ENCODE results near the gene SLC5A2.

The SLC5A2 gene

DNA sequence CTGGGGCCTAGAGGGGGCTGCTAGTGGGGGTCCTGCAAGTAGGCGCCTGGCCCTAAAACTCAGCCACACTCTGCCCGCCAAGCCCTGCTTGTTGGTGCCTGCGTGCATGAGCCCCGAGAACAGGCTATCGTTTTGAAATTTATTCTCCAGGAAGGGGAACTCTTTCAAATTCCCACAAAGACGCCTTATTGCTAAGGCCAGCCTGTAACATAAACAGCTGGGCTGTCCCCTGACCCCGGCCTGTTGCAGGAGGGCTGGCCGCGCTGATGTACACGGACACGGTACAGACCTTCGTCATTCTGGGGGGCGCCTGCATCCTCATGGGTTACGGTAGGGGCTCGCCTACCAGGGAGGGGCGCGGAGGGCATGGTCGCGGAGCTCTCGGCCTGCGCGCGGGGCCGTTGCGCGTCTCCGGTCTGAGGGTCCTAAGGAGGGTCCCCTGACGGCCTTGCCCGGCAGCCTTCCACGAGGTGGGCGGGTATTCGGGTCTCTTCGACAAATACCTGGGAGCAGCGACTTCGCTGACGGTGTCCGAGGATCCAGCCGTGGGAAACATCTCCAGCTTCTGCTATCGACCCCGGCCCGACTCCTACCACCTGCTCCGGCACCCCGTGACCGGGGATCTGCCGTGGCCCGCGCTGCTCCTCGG, 4.3 kb downstream of the SLC5A2 start:
- Histone ChIP-seq H3K27ac (ENCODE audit: extremely low read depth, low read depth, low read length) (no peak overlapping the region), H3K4me3 (ENCODE audit: low read depth, low read length) (peak overlapping the region; percentile 41), H3K9me3 (ENCODE audit: control insufficient read depth, insufficient read depth, low read depth, low read length) (no peaks in the 10 kb centered on the region), H3K4me1 (ENCODE audit: control insufficient read depth, insufficient read depth, low read length) (no peaks in the 10 kb centered on the region; the same call in 1 of the 2 replicates), H3K36me3 (ENCODE audit: control insufficient read depth in 2 of 2, insufficient read depth in 1 of 2, low read length in 2 of 2) (peaks cover 0 to 22% of the 10 kb centered on the region in 2 experiments; a peak in 1 of 3 replicates)
- ChIA-PET POLR2A (no interaction called here), CTCF (interaction anchor here (0.6 kb wide), 1 partner anchor 206 kb away, joined by 3 read pairs; no protein-coding TSS in a partner anchor)
- TF ChIP-seq ZNF623 (tag by site-specific recombination; IDR thresholded peaks at IDR 0.05) (no peak), ZNF596 (tag by site-specific recombination; IDR thresholded peaks at IDR 0.05) (no peak)
- TF ChIP-seq, protein P1, sequence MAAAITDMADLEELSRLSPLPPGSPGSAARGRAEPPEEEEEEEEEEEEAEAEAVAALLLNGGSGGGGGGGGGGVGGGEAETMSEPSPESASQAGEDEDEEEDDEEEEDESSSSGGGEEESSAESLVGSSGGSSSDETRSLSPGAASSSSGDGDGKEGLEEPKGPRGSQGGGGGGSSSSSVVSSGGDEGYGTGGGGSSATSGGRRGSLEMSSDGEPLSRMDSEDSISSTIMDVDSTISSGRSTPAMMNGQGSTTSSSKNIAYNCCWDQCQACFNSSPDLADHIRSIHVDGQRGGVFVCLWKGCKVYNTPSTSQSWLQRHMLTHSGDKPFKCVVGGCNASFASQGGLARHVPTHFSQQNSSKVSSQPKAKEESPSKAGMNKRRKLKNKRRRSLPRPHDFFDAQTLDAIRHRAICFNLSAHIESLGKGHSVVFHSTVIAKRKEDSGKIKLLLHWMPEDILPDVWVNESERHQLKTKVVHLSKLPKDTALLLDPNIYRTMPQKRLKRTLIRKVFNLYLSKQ (tag by site-specific recombination; IDR thresholded peaks at IDR 0.05; ENCODE audit: borderline replicate concordance), result no peak

DNA sequence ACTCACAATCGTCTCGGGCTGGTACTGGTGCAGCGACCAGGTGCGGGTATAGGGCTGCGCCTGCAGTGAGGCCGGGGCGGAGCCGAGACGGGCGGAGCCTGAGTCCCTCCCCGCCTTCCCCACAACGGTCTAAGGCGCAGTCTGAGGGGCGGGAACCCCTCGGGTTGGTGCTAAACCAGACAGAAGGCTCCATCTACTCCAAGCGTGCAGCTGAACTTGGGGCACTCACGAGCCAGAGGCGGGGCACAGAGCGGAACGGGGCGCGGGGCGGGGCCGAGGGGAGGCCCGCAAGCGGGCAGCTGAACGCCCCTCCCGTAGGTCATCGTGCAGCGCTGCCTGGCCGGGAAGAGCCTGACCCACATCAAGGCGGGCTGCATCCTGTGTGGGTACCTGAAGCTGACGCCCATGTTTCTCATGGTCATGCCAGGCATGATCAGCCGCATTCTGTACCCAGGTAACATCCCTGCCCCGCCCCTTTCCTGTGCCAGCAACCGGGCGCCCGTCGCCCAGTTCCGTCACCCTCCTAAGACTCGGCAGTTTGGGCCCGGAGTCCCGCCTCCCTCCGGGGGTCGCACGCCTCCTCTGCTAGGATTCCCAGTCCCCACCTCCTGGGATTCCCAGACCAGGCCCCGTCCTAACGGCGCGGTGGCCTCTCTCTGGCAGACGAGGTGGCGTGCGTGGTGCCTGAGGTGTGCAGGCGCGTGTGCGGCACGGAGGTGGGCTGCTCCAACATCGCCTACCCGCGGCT, 5.0 kb downstream of the SLC5A2 start:
- TF ChIP-seq KLF1 (tag by site-specific recombination; IDR thresholded peaks at IDR 0.05) (peak; percentile 40), TCF7L2 (IDR thresholded peaks at IDR 0.05; ENCODE audit: borderline replicate concordance, low read depth, low read length) (no peak), KLF8 (tag by site-specific recombination; IDR thresholded peaks at IDR 0.05) (peak; percentile 34; the same call in 1 of the 2 replicates)
- TF ChIP-seq, protein P1 (tag by site-specific recombination; IDR thresholded peaks at IDR 0.05; ENCODE audit: borderline replicate concordance), result no peak
- Histone ChIP-seq H3K9me3 (ENCODE audit: control insufficient read depth, insufficient read depth, low read depth, low read length) (no peaks in the 10 kb centered on the region), H3K4me3 (ENCODE audit: low read depth, low read length) (peak overlapping the region; percentile 41), H3K36me3 (ENCODE audit: control insufficient read depth in 2 of 2, insufficient read depth in 1 of 2, low read length in 2 of 2) (peaks cover 0 to 29% of the 10 kb centered on the region in 2 experiments; a peak in 1 of 3 replicates), H3K4me1 (ENCODE audit: control insufficient read depth, insufficient read depth, low read length) (no peaks in the 10 kb centered on the region; the same call in 1 of the 2 replicates), H3K27ac (ENCODE audit: extremely low read depth, low read depth, low read length) (no peak overlapping the region)
- ChIA-PET CTCF (interaction anchor here (1.9 kb wide), 1 partner anchor 27 kb away, joined by 4 read pairs; no protein-coding TSS in a partner anchor), POLR2A (interaction anchor here (1.6 kb wide), 1 partner anchor 9 kb away, joined by 4 read pairs; no protein-coding TSS in a partner anchor)

DNA sequence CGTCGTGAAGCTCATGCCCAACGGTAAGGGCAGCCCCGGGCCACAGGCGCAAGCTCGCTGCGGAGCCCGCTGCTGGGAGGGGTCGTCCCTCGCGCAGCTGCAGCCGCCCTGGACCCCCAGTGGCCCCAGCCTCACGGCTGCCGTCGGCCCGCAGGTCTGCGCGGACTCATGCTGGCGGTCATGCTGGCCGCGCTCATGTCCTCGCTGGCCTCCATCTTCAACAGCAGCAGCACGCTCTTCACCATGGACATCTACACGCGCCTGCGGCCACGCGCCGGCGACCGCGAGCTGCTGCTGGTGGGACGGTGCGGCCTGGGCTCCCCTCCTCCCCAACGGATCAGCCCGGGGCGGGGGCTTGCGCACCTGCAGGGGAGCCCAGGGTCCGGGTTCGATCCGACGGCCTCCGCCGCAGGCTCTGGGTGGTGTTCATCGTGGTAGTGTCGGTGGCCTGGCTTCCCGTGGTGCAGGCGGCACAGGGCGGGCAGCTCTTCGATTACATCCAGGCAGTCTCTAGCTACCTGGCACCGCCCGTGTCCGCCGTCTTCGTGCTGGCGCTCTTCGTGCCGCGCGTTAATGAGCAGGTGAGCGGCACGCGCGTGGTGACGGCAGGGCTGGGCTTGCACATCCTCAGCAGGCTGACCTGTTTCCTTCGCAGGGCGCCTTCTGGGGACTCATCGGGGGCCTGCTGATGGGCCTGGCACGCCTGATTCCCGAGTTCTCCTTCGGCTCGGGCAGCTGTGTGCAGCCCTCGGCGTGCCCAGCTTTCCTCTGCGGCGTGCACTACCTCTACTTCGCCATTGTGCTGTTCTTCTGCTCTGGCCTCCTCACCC, 5.8 kb downstream of the SLC5A2 start:
- POLR2A ChIA-PET, result interaction anchor here (1.6 kb wide), 1 partner anchor 10 kb away, joined by 4 read pairs; no protein-coding TSS in a partner anchor
- no peaks in the 10 kb centered on the region for H3K9me3 ChIP-seq (ENCODE audit: control insufficient read depth, insufficient read depth, low read depth, low read length)
- no peak for TF ChIP-seq ZNF239 (tag by site-specific recombination; IDR thresholded peaks at IDR 0.05)
- TF ChIP-seq, protein P2, sequence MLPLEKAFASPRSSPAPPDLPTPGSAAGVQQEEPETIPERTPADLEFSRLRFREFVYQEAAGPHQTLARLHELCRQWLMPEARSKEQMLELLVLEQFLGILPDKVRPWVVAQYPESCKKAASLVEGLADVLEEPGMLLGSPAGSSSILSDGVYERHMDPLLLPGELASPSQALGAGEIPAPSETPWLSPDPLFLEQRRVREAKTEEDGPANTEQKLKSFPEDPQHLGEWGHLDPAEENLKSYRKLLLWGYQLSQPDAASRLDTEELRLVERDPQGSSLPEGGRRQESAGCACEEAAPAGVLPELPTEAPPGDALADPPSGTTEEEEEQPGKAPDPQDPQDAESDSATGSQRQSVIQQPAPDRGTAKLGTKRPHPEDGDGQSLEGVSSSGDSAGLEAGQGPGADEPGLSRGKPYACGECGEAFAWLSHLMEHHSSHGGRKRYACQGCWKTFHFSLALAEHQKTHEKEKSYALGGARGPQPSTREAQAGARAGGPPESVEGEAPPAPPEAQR (tag by site-specific recombination; IDR thresholded peaks at IDR 0.05), result no peak
- no peak for TF ChIP-seq MEIS1 (CRISPR knock-in tag; IDR thresholded peaks at IDR 0.05; ENCODE audit: borderline replicate concordance)
- no peak for TF ChIP-seq ZNF132 (tag by site-specific recombination; IDR thresholded peaks at IDR 0.05; ENCODE audit: borderline replicate concordance)
- no peak for TF ChIP-seq ZNF510 (tag by site-specific recombination; IDR thresholded peaks at IDR 0.05; ENCODE audit: insufficient replicate concordance)
- TF ChIP-seq SP3 (tag by site-specific recombination; IDR thresholded peaks at IDR 0.05), result no peak
- TF ChIP-seq ZNF501 (tag by site-specific recombination; IDR thresholded peaks at IDR 0.05), result no peak
- TF ChIP-seq ZNF473 (tag by site-specific recombination; IDR thresholded peaks at IDR 0.05), result no peak
- CTCF ChIA-PET, result interaction anchor here (1.9 kb wide), 1 partner anchor 28 kb away, joined by 4 read pairs; no protein-coding TSS in a partner anchor
- H3K4me1 ChIP-seq (ENCODE audit: control insufficient read depth, insufficient read depth, low read length), result no peaks in the 10 kb centered on the region; the same call in 1 of the 2 replicates
- H3K27ac ChIP-seq (ENCODE audit: extremely low read depth, low read depth, low read length), result no peak overlapping the region
- H3K36me3 ChIP-seq (ENCODE audit: control insufficient read depth in 2 of 2, insufficient read depth in 1 of 2, low read length in 2 of 2), result peaks cover 0 to 37% of the 10 kb centered on the region in 2 experiments; a peak in 1 of 3 replicates
- no peak overlapping the region for H3K4me3 ChIP-seq (ENCODE audit: low read depth, low read length)
